ENCODE results near the gene PKP3.

- TF ChIP-seq POLR2AphosphoS5 (IDR thresholded peaks at IDR 0.05; ENCODE audit: low read depth, low read length) (no peak), CTCF (IDR thresholded peaks at IDR 0.05) (no peak), YY1 (IDR thresholded peaks at IDR 0.05; ENCODE audit: low read depth) (no peak), SMC3 (IDR thresholded peaks at IDR 0.05; ENCODE audit: low read depth, low read length) (no peak), RFX5 (IDR thresholded peaks at IDR 0.05; ENCODE audit: low read length) (no peak), MAX (IDR thresholded peaks at IDR 0.05; ENCODE audit: low read depth) (no peak)
Measured at GRCh38 chr11:403761-404431, 9.9 kb downstream of the PKP3 start.
